ENCODE measurements around the gene PRDM16. TPM values are rescaled to one million over a fixed set of nuclear protein-coding genes. Genes with fewer than 3 reads are reported as not detected.

PRDM16 gene
- total RNA-seq, 1 donor from 2014 or later: 6.7 TPM

- DNase-seq: no peak
These were observed 410.7 kb downstream of the PRDM16 start for GRCh38 chr1:3479511-3480368.

DNA sequence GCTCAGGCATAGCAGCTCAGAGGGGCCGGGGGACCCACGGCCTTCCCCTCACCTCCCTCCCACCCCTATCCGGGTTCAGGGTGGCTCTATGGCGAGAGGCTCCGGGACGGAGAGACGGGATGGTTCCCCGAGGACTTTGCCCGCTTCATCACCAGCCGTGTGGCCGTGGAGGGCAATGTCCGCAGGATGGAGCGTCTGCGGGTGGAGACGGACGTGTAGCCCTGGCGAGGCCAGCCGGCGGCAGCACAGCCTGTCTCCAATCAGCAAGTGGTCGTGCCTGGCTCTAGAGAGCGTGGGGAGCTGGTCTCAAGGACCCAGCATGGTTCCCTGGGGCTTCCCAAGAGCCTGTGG is 411.3 kb downstream of the PRDM16 start:
- no peak for DNase-seq

DNA sequence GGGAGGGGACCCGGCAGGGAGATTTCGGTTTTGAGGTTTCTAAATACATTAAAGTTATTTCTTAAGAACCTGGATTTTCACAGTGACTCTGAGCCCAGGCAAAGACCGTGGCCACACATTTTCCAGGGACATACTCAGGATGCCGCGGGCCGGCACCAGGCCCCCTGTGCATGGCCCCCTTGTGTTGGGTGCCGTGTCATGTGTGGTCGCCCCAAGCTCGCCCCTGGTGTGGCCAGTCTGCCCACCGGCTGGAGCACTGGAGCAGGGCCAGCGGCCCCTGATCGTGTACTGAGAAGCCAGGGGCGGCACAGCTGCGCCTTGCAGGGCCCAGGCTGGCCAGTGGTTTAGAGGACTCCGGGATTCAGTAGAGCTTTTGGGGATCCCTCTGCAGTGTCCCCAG is 412.0 kb downstream of the PRDM16 start:
- no peak for DNase-seq

DNA sequence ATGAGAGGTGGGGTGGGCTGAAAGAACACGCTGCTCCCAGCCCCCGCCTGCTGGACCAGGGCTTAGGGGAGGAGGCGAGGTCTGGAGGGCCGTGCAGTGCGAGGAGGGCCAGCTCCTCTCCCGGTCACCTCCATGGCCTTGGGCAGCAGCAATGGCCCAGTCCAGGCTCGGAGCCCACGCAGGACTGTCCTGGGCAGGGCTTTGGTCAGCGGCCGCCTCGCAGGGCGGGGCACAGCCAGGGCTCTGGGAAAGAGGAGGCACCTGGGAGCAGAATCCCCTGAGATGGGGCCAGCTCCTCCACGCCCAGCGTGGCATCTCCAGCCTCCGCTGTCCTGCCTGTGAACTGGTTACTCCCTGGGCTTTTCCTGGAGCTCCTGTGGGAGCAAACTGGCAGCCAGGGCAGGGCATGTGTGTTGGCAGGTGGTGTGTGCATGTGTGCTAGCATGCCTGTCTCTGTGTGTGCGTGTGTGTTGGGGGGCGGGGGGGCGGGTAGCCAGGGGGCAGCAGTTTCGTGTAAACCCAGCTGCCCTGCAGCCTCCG is 412.9 kb downstream of the PRDM16 start:
- no peak for DNase-seq

GRCh38 chr1:3482378-3482849 is 413.4 kb downstream of the PRDM16 start:
- DNase-seq: no peak

DNA sequence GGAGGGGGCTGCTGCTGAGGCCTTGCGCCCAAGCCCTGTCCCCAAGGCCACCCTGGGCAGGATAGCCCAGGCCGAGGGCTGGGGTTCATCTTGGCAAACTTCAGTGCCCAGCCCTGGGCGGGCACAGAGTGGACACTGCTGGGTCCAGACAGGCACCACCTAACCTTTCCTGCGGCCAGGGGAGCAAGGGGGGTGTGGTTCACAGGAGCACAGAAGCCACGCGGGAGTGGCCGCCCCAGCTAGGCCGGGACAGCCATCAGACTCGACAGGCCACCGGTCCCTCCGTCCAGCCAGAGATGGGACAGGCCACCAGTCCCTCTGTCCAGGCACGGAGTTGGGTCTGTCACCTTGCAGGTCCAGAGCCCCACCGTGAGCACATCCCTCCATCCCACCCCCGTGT is 414.4 kb downstream of the PRDM16 start:
- no peak for DNase-seq

DNA sequence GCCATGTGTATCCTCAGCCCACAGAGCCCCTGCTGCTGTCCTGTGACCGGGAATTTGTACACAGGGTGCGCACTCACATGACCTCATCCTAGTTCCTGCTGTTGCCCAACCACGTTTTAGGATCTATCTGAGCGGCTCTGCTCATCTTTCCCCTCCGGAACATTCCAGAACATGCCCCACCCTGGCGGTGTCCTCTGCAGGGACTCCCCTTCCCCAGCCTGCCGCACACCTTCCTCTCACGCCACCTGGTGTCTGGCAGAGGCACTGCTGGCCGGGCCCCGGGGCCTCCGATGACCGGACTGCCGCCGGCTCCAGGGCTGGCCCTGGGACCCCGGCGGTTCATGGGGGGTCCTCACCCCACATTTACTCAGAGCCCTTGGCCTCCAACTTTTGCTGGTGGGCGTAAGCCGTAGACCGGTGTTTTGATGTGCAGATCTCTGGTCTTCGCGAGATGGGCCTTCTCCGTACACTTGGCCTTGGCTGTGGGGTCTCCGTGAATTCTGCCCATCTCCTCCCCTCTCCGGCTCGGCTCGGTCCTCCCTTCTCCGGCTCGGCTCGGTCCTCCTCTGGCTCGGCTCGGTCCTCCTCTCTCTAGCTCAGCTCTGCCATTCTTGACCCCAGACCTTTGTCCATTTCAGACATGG is 414.9 kb downstream of the PRDM16 start:
- no peak for DNase-seq

DNA sequence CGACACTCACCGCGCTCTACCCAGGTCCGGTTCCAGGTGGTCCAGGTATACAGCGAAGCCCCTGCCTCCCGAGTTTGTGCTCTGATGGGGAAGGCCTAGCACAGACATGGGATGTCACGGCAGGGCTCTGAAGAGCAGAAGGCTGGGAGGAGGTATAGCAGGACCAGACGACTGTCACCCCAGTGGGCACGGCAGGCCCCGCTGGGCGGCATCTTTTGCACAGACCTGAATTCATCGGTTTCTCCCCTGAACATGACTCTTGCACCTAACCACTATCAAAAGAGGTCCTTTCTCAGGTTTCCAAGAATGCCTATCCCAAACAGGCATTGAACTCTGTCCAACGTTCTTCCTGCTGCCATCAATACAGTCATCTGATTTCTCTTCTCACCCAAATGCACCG is 416.0 kb downstream of the PRDM16 start:
- no peak for DNase-seq

Other genes with a start within 250 kb of the PRDM16 start
- gene ACTRT2, start 47.7 kb upstream of the PRDM16 start, total RNA-seq: not detected

Data from occipital lobe (tissue), 2 donors.